Left ventricle myocardium inferior (tissue), 1 donor: ENCODE data around the gene CYTIP. TPM values are rescaled to one million over a fixed set of nuclear protein-coding genes. Genes with fewer than 3 reads are reported as not detected.

Experiments
- DNase-seq: peaks from one replicate; pipeline ENCODE4 v3.0.0-alpha.2; 2020
- H3K27ac ChIP-seq: fragments of 200-600 bp; replicated peaks from 2 replicates; pipeline ENCODE4 v1.8.0; 2021
- H3K27me3 ChIP-seq: fragments of 200-600 bp; 2 replicates; pipeline ENCODE4 v1.8.0; 2021; ENCODE audit warnings: low read depth
- H3K36me3 ChIP-seq: fragments of 200-600 bp; 2 replicates; pipeline ENCODE4 v1.8.0; 2021
- H3K4me1 ChIP-seq: fragments of 200-600 bp; 2 replicates; pipeline ENCODE4 v1.8.0; 2021
- H3K4me3 ChIP-seq: fragments of 200-600 bp; 2 replicates; pipeline ENCODE4 v1.8.0; 2021; ENCODE audit warnings: mild to moderate bottlenecking, moderate library complexity
- H3K9me3 ChIP-seq: fragments of 200-600 bp; replicated peaks from 2 replicates; pipeline ENCODE4 v1.8.0; 2021
- CTCF ChIP-seq: fragments of 200-600 bp; IDR thresholded peaks from 2 replicates; pipeline ENCODE4 v1.8.0; 2021; ENCODE audit warnings: antibody characterized with exemption, mild to moderate bottlenecking, borderline replicate concordance
- intact Hi-C: fragments of 100-400 bp; cut with micrococcal nuclease; formaldehyde crosslinking; loops from one replicate; pipeline ENCODE4 v1.11.0; 2022
- total RNA-seq: library from RNA; stranded (reverse); fragmentation: NEBNext Ultra II Directional; extraction: Animal tissue kit (Norgen Biotek cat#: 25700); gene quantifications from one replicate; pipeline ENCODE4 v1.2.1, GENCODE V29; 2021
- donor health status: DM: no; HTN: yes; CAD: no; lungs with severe emphysema.

The CYTIP gene
- total RNA-seq, 1 donor from 2014 or later = 0.82 TPM

DNA sequence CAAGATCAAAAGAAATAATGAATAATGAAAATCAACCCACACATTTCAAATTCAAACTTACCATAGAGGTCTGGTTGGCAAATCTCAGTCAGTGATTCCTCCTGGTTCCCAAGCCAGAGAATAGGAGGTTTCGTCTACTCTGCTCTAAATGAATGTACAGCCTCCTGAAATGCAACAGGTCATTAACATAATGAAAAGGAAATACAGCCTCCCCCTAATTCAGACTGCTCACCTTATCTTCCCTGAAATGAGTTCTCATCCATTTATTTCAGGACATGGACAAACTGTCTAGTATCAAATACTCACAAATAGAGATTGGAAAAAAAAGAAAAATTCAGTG, 43.4 kb upstream of the CYTIP start:
- H3K4me1 ChIP-seq = no peaks in the 10 kb centered on the region
- intact Hi-C loops = no loop called here
- no peak for DNase-seq
- no peaks in the 10 kb centered on the region for H3K36me3 ChIP-seq
- no peak overlapping the region for H3K27ac ChIP-seq
- no peaks in the 10 kb centered on the region for H3K27me3 ChIP-seq
- H3K4me3 ChIP-seq = no peak overlapping the region
- H3K9me3 ChIP-seq = no peaks in the 10 kb centered on the region
- TF ChIP-seq CTCF = no peak

GRCh38 chr2:157486596-157487270, 42.8 kb upstream of the CYTIP start:
- Histone ChIP-seq H3K36me3 (no peaks in the 10 kb centered on the region), H3K4me1 (no peaks in the 10 kb centered on the region), H3K27ac (no peak overlapping the region), H3K4me3 (no peak overlapping the region), H3K27me3 (no peaks in the 10 kb centered on the region), H3K9me3 (no peaks in the 10 kb centered on the region)
- no peak for TF ChIP-seq CTCF
- intact Hi-C loops = no loop called here
- DNase-seq = no peak

GRCh38 chr2:157480182-157480961, 36.5 kb upstream of the CYTIP start:
- intact Hi-C loops = no loop called here
- peak overlapping the region; percentile 85 for H3K27ac ChIP-seq
- no peak overlapping the region for H3K4me3 ChIP-seq
- H3K4me1 ChIP-seq = peaks cover 20% of the 10 kb centered on the region
- TF ChIP-seq CTCF = no peak
- no peaks in the 10 kb centered on the region for H3K27me3 ChIP-seq
- peak; percentile 82 for DNase-seq
- no peaks in the 10 kb centered on the region for H3K9me3 ChIP-seq
- no peaks in the 10 kb centered on the region for H3K36me3 ChIP-seq

DNA sequence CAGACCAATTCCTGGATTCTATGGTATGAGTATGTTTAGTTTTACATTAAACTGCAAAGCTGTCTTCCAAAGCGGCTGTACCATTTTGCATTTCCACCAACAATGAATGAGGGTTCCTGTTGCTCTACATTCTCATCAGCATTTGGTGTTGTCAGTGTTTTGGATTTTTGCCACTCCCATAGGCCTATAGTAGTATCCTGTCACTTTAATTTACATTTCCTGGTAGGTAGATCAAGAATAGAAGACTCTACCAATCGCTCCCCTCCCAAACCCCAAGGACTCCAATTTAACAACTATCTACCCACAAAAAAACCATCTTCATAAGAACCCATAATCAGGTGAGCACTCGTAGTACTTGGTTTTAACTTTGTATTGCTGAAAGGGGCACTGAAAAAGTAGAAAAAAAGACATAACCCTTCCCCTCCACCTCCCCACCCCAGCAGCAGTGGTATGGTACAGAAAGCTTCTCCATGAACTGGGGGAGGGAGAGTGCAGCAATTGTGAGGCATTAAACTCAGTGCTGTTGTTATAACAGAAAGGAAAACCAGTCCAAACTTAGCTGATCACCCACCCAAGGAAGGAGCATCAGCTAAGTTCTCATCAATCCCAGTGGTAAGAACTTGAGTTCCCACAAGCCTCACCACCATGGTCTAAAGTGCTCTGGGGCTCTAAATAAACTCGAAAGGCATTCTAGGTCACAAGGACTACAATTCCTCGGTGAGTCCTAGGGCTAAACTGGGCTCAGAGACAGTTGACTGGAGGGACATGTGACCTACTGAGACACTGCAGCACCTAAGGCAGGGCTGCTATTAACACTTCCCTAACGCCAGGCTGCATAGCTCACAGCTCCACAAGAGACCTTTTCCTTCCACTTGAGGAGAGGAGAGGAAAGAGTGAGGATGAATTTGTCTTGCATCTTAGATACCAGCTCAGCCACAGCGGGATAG, 35.5 kb upstream of the CYTIP start:
- peaks cover 20% of the 10 kb centered on the region for H3K4me1 ChIP-seq
- no peaks in the 10 kb centered on the region for H3K9me3 ChIP-seq
- intact Hi-C loops = no loop called here
- peak overlapping the region; percentile 85 for H3K27ac ChIP-seq
- no peak for DNase-seq
- no peaks in the 10 kb centered on the region for H3K27me3 ChIP-seq
- H3K4me3 ChIP-seq = no peak overlapping the region
- H3K36me3 ChIP-seq = no peaks in the 10 kb centered on the region
- no peak for TF ChIP-seq CTCF

DNA sequence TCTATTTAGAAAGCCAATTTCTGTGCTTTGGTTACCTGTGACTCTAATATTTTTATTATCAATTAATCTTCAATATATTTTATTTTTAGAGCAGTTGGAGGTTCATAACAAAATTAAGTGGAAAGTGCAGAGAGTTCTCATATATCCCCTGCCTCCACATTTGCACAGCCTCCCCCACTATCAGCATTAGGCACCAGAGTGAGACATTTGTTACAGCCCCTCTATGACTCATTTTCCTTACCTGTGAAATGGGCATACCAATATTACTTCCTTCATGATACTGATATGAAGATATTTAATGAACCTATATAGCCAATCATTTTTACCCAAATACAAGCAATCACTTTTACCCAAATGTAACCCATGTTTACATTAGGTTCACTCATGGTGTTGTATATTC, 34.0 kb upstream of the CYTIP start:
- no peaks in the 10 kb centered on the region for H3K27me3 ChIP-seq
- H3K36me3 ChIP-seq = no peaks in the 10 kb centered on the region
- H3K9me3 ChIP-seq = no peaks in the 10 kb centered on the region
- no peak overlapping the region for H3K27ac ChIP-seq
- H3K4me1 ChIP-seq = peaks cover 20% of the 10 kb centered on the region
- intact Hi-C loops = no loop called here
- no peak overlapping the region for H3K4me3 ChIP-seq
- DNase-seq = no peak
- TF ChIP-seq CTCF = no peak
